NB4 (cell line): ENCODE results near the gene ZNF587.

ENCODE experiments used
- CTCF ChIP-seq: IDR thresholded peaks from one replicate; pipeline ENCODE4 v1.5.1; 2012; ENCODE audit warnings: low read depth, low read length
- MAX ChIP-seq: IDR thresholded peaks from 2 replicates; pipeline ENCODE4 v1.6.1; 2011; ENCODE audit warnings: low read depth, low read length
- MYC ChIP-seq: IDR thresholded peaks from 2 replicates; pipeline ENCODE4 v1.6.1; 2011; ENCODE audit warnings: low read depth, low read length
- POLR2A ChIP-seq: IDR thresholded peaks from 2 replicates; pipeline ENCODE4 v1.6.1; 2011; ENCODE audit warnings: mild to moderate bottlenecking; ENCODE audit not compliant: insufficient read length; ENCODE audit errors: extremely low read depth

GRCh38 chr19:57888560-57889231, 39.0 kb downstream of the ZNF587 start, which contains the start of gene ZNF814:
- no peak for TF ChIP-seq MAX
- peak; percentile 24 for TF ChIP-seq CTCF
- TF ChIP-seq POLR2A: no peak
- no peak for TF ChIP-seq MYC
